NB4 (cell line): Measurements from ENCODE around the gene PTPRG.

Experiments used
- POLR2A ChIP-seq: IDR thresholded peaks from 2 replicates; pipeline ENCODE4 v1.6.1; 2011; ENCODE audit warnings: mild to moderate bottlenecking; ENCODE audit not compliant: insufficient read length; ENCODE audit errors: extremely low read depth
- TF ChIP-seq, protein P1 (sequence below): IDR thresholded peaks from 2 replicates; pipeline ENCODE4 v1.6.1; 2011; ENCODE audit warnings: low read depth, low read length
- TF ChIP-seq, protein P2 (sequence below): IDR thresholded peaks from one replicate; pipeline ENCODE4 v1.5.1; 2012; ENCODE audit warnings: low read depth, low read length

DNA sequence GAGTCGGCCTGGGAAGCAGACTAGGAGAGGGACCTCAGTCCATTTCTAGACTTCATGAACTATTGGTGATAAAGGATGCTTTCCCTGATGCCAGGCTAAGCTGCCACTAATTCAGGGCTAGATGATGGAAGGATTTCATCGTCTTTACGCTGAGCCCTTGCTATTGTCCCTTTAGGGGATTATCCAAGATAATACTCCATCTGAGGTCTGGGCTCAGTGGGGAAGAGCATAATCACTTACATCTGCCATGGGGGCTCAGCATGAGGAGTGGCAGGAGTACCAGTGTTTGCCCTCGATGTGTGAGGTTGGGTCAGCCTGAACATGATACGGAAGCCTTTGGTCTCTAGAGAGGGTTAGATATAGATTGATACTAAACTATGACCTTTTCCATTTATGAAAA, 47.3 kb downstream of the PTPRG start:
- TF ChIP-seq, protein P1, sequence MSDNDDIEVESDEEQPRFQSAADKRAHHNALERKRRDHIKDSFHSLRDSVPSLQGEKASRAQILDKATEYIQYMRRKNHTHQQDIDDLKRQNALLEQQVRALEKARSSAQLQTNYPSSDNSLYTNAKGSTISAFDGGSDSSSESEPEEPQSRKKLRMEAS = no peak
- TF ChIP-seq, protein P2, sequence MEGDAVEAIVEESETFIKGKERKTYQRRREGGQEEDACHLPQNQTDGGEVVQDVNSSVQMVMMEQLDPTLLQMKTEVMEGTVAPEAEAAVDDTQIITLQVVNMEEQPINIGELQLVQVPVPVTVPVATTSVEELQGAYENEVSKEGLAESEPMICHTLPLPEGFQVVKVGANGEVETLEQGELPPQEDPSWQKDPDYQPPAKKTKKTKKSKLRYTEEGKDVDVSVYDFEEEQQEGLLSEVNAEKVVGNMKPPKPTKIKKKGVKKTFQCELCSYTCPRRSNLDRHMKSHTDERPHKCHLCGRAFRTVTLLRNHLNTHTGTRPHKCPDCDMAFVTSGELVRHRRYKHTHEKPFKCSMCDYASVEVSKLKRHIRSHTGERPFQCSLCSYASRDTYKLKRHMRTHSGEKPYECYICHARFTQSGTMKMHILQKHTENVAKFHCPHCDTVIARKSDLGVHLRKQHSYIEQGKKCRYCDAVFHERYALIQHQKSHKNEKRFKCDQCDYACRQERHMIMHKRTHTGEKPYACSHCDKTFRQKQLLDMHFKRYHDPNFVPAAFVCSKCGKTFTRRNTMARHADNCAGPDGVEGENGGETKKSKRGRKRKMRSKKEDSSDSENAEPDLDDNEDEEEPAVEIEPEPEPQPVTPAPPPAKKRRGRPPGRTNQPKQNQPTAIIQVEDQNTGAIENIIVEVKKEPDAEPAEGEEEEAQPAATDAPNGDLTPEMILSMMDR = no peak
- no peak for TF ChIP-seq POLR2A
